HCT116 (cell line): Measurements from ENCODE around the gene FBXL19. TPM values are rescaled to one million over a fixed set of nuclear protein-coding genes. Genes with fewer than 3 reads are reported as not detected.

ENCODE experiments used
- ATAC-seq: fragments of 200-7000 bp; cut with Tn5 transposase; 2 replicates; pipeline ENCODE4 v1.9.1; 2020; ENCODE audit warnings: mild to moderate bottlenecking, moderate library complexity
- BruUV-seq: library from RNA; stranded (reverse); fragments of 400-500 nt; replicated peaks from 2 replicates; lab custom pipeline; 2021; lab: Mats Ljungman, UMichigan
- CTCF ChIA-PET: fragments of 300-600 bp; sonication (Branson Sonifier 250); formaldehyde crosslinking; loops from one replicate; lab custom pipeline; 2021; ENCODE audit warnings: antibody characterized with exemption; lab: Charles Lee
- POLR2A ChIA-PET: fragments of 300-600, 350-600 bp; sonication (Branson Sonifier 250); formaldehyde crosslinking; loops from one replicate; lab custom pipeline; 2021; ENCODE audit warnings: antibody characterized with exemption; lab: Charles Lee
- RAD21 ChIA-PET, 2 experiments: fragments of 300-600 bp; sonication (Branson Sonifier 250); formaldehyde crosslinking; loops; one replicate each; lab custom pipeline; 2023; ENCODE audit warnings: low total read pairs in 2 of 2; ENCODE audit not compliant: uncharacterized antibody in 2 of 2, unreplicated experiment in 2 of 2, low non-redundant PET in 1 of 2; lab: Charles Lee
- DNase-seq: peaks from one replicate; pipeline ENCODE4 v3.0.0-alpha.2; 2010; ENCODE audit warnings: low read depth, low spot score
- H2AFZ ChIP-seq: fragments of 200-600 bp; shearing (Covaris generic), sonication (generic); 2 replicates; pipeline ENCODE4 v1.6.1; 2017; ENCODE audit warnings: low read depth, mixed run types, mixed read lengths, antibody characterized with exemption, low read length; ENCODE audit not compliant: poor library complexity, severe bottlenecking
- H3K27ac ChIP-seq: 2 replicates; pipeline ENCODE4 v1.5.1; 2012; ENCODE audit warnings: low read depth, low read length
- H3K27me3 ChIP-seq: fragments of 200-600 bp; sonication (generic); 2 replicates; pipeline ENCODE4 v1.6.1; 2016; ENCODE audit warnings: mixed run types, low read length, mixed read lengths; ENCODE audit not compliant: insufficient read depth
- H3K36me3 ChIP-seq, 2 experiments: fragments of 200-500 bp in 1 of 2; fragments of 200-600 bp in 1 of 2; sonication (Bioruptor generic) in 1 of 2; sonication (generic) in 1 of 2; 2 replicates each; pipeline versions ENCODE4 v1.5.1 to v1.6.1; 2014 to 2016; ENCODE audit warnings: low read length in 2 of 2, inconsistent platforms in 1 of 2, mixed read lengths in 1 of 2, mixed run types in 1 of 2; ENCODE audit not compliant: insufficient read depth in 2 of 2, control insufficient read depth in 1 of 2
- H3K4me1 ChIP-seq, 2 experiments: fragments of 200-600 bp in 1 of 2; sonication (generic) in 1 of 2; 2 replicates each; pipeline versions ENCODE4 v1.5.1 to v1.6.1; 2012 to 2017; ENCODE audit warnings: low read length in 2 of 2, inconsistent platforms in 1 of 2, mild to moderate bottlenecking in 1 of 2, mixed read lengths in 1 of 2, mixed run types in 1 of 2, moderate library complexity in 1 of 2; ENCODE audit not compliant: insufficient read depth in 2 of 2, control insufficient read depth in 1 of 2
- H3K4me2 ChIP-seq: fragments of 200-600 bp; sonication (generic); 2 replicates; pipeline ENCODE4 v1.6.1; 2017; ENCODE audit warnings: mixed run types, low read length, mixed read lengths
- H3K4me3 ChIP-seq, 2 experiments: fragments of 200-600 bp in 1 of 2; sonication (generic) in 1 of 2; replicated peaks in 1 of 2; 2 replicates each; pipeline ENCODE4 v1.5.1; 2011 to 2016; ENCODE audit warnings: low read length in 2 of 2, control low read depth in 1 of 2, low read depth in 1 of 2, mild to moderate bottlenecking in 1 of 2, mixed read lengths in 1 of 2, mixed run types in 1 of 2
- H3K79me2 ChIP-seq: fragments of 200-600 bp; sonication (generic); 2 replicates; pipeline ENCODE4 v1.6.1; 2017; ENCODE audit warnings: mild to moderate bottlenecking, mixed run types, low read length, moderate library complexity, mixed read lengths; ENCODE audit not compliant: insufficient read depth
- H3K9ac ChIP-seq: fragments of 200-600 bp; sonication (generic); 2 replicates; pipeline ENCODE4 v1.6.1; 2016; ENCODE audit warnings: low read length, mixed read lengths
- H3K9me2 ChIP-seq: fragments of 200-600 bp; sonication (generic), shearing (Covaris generic); 2 replicates; pipeline ENCODE4 v1.6.1; 2017; ENCODE audit warnings: mixed run types, mild to moderate bottlenecking, moderate library complexity; ENCODE audit not compliant: insufficient read depth
- H3K9me3 ChIP-seq, 2 experiments: fragments of 200-500 bp in 1 of 2; fragments of 200-600 bp in 1 of 2; sonication (Bioruptor generic) in 1 of 2; sonication (generic) in 1 of 2; 2 replicates each; pipeline ENCODE4 v1.6.1; 2014 to 2017; ENCODE audit warnings: low read length in 2 of 2, mixed read lengths in 2 of 2, inconsistent platforms in 1 of 2, low read depth in 1 of 2, mild to moderate bottlenecking in 1 of 2, mixed run types in 1 of 2, moderate library complexity in 1 of 2; ENCODE audit not compliant: control insufficient read depth in 1 of 2, insufficient read depth in 1 of 2
- H4K20me1 ChIP-seq: fragments of 200-600 bp; sonication (generic), shearing (Covaris generic); 2 replicates; pipeline ENCODE4 v1.6.1; 2017; ENCODE audit warnings: mixed run types, mild to moderate bottlenecking, moderate library complexity; ENCODE audit not compliant: insufficient read depth
- ATF3 ChIP-seq: IDR thresholded peaks from 2 replicates; pipeline ENCODE4 v1.6.1; 2012
- CBX3 ChIP-seq: IDR thresholded peaks from 2 replicates; pipeline ENCODE4 v1.6.1; 2012; ENCODE audit warnings: low read depth
- CTCF ChIP-seq, 3 experiments: fragments of 200-600 bp in 1 of 3; sonication (generic) in 1 of 3; IDR thresholded peaks in 2 of 3; conservative IDR thresholded peaks in 1 of 3; 2 replicates each; pipeline ENCODE4 v1.5.1; 2012 to 2017; ENCODE audit warnings: low read depth in 2 of 3, low read length in 2 of 3, antibody characterized with exemption in 1 of 3, borderline replicate concordance in 1 of 3, control low read depth in 1 of 3, mild to moderate bottlenecking in 1 of 3, mixed read lengths in 1 of 3, mixed run types in 1 of 3, moderate library complexity in 1 of 3; ENCODE audit not compliant: insufficient read depth in 1 of 3
- EGR1 ChIP-seq: IDR thresholded peaks from 2 replicates; pipeline ENCODE4 v1.6.1; 2012; ENCODE audit warnings: low read depth
- ELF1 ChIP-seq: IDR thresholded peaks from 2 replicates; pipeline ENCODE4 v1.6.1; 2012; ENCODE audit warnings: low read depth, borderline replicate concordance
- EZH2phosphoT487 ChIP-seq: fragments of 200-600 bp; IDR thresholded peaks from 2 replicates; pipeline ENCODE4 v1.6.1; 2018; ENCODE audit warnings: antibody characterized with exemption, borderline replicate concordance
- JUND ChIP-seq: IDR thresholded peaks from 2 replicates; pipeline ENCODE4 v1.6.1; 2012
- MAX ChIP-seq: IDR thresholded peaks from 2 replicates; pipeline ENCODE4 v1.6.1; 2012
- RAD21 ChIP-seq: IDR thresholded peaks from 2 replicates; pipeline ENCODE4 v1.6.1; 2012; ENCODE audit warnings: low read depth, mild to moderate bottlenecking
- REST ChIP-seq: IDR thresholded peaks from 2 replicates; pipeline ENCODE4 v1.6.1; 2012; ENCODE audit warnings: low read depth
- SP1 ChIP-seq: IDR thresholded peaks from 2 replicates; pipeline ENCODE4 v1.6.1; 2012; ENCODE audit warnings: low read depth
- SRF ChIP-seq: IDR thresholded peaks from 2 replicates; pipeline ENCODE4 v1.6.1; 2012; ENCODE audit warnings: low read depth
- ZNF274 ChIP-seq: fragments of 200-500 bp; sonication (Bioruptor generic); IDR thresholded peaks from 2 replicates; pipeline ENCODE4 v1.6.1; 2014; ENCODE audit warnings: mild to moderate bottlenecking, low read depth, low read length, inconsistent platforms
- intact Hi-C: fragments of 100-400 bp; cut with micrococcal nuclease; formaldehyde crosslinking; loops from 2 replicates; pipeline ENCODE4 v1.10.0; 2022
- total RNA-seq: library from RNA; stranded (reverse); gene quantifications from one replicate; pipeline ENCODE4 v1.2.1, GENCODE V29; 2021; ENCODE audit not compliant: unreplicated experiment

FBXL19 gene
- total RNA-seq, 1 experiment from 2014 or later = 45.2 TPM

GRCh38 chr16:30941600-30942425 lies 18.4 kb downstream of the FBXL19 start (continued):
- no peak for TF ChIP-seq REST
- TF ChIP-seq ZNF274 = no peak
- TF ChIP-seq SRF = no peak
- TF ChIP-seq SP1 = no peak
- TF ChIP-seq, all 23 proteins: peak for 2

GRCh38 chr16:30942426-30942806 lies 19.0 kb downstream of the FBXL19 start:
- Histone ChIP-seq H3K4me1 (peaks cover 5 to 12% of the 10 kb centered on the region in 2 experiments; a peak in 3 of 4 replicates), H3K27ac (peak overlapping the region; percentile 38; the same call in 1 of the 2 replicates), H3K36me3 (peaks cover 14 to 20% of the 10 kb centered on the region in 2 experiments), H4K20me1 (no peaks in the 10 kb centered on the region), H3K79me2 (peaks cover 1% of the 10 kb centered on the region; the same call in 1 of the 2 replicates), H3K9ac (peak overlapping the region; percentile 25; the same call in 1 of the 2 replicates), H3K4me3 (no peak overlapping the region), H3K4me2 (peak overlapping the region; percentile 50), H3K27me3 (no peaks in the 10 kb centered on the region), H3K9me3 (no peaks in the 10 kb centered on the region), H2AFZ (no peak overlapping the region), H3K9me2 (no peaks in the 10 kb centered on the region)
- ChIA-PET POLR2A (interaction anchor here (1.3 to 1.6 kb wide), 2 partner anchors 11 to 136 kb away, joined by 3 read pairs; no protein-coding TSS in a partner anchor), RAD21 (interaction anchor here (0.8 to 1.3 kb wide), 2 partner anchors 98 kb away, joined by 3 to 4 read pairs; no protein-coding TSS in a partner anchor), CTCF (interaction anchor here (0.8 to 2.4 kb wide), 6 partner anchors 11 to 500 kb away, joined by 3 to 13 read pairs (median 5); partner anchors contain the start of gene ZNF843)
- no peak for ATAC-seq
- BruUV-seq = no TSS peak
- intact Hi-C loops = no loop called here
- no peak for DNase-seq
- TF ChIP-seq JUND (no peak), RAD21 (no peak), SRF (no peak), REST (no peak), EGR1 (no peak), CTCF (IDR thresholded peaks at IDR 0.05 in 2 of 3, conservative IDR thresholded peaks at IDR 0.05 in 1 of 3; ENCODE audit: borderline replicate concordance in 1 of 3, insufficient read depth in 1 of 3, low read depth in 2 of 3, low read length in 2 of 3) (no peak), CBX3 (no peak), SP1 (no peak), MAX (no peak), ATF3 (no peak), EZH2phosphoT487 (no peak), ELF1 (no peak)
